ENCODE data around the gene LY6G5C.

DNA sequence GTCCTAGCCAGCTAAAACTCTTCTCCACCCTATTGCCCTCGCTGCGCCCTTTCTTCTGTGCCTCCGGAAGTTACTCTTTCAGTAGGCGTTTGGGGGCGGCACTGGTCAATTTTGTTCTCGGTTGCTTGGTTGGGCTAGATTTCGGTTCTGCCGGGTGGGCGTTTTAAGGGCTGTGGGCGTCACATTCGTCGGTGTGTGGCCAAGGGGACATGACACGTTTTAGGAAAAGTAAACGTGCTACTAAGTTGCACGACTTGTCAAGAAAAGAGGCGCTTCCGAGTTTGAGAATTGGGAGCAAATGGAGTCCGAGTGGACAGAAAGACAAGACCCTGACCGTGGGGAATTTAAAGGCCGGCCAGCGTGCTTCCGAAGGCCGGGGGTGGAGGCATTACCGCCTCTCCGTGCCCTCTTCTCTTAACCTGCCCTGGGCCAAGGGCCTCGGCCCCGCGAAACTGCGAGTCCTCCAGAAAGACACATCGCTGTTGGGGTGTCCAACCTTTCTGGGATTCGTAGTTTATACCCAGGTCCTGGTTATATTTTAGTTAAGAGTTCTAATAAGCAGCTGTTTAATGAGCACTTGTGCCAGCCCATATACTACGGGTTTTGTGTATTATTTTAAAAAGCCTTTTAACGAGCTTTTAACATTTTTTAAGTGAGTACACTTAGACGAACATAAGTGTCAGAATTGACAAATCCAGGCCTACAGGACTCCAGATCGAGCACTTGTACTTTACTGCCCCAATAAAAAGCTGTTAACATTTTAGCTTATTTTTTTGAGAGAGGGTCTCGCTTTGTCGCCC lies 27.7 kb downstream of the LY6G5C start:
- peak; percentile 12 to 13 for TF ChIP-seq CTCF (conservative IDR thresholded peaks at IDR 0.05 in 1 of 2, IDR thresholded peaks at IDR 0.05 in 1 of 2; ENCODE audit: low read depth in 1 of 2, low read length in 2 of 2)
- no peak for TF ChIP-seq EZH2 (IDR thresholded peaks at IDR 0.05; ENCODE audit: low read length, missing control alignments)
